GM19328 (cell line): ENCODE measurements around the gene SRSF7.
"Not testable (repeated sequence)": the region's sequence is repeated elsewhere in the genome, so short reads cannot be mapped to it uniquely, and the experiment has no call there.

Source experiments
- ATAC-seq: cut with Tn5 transposase; IDR thresholded peaks from one replicate; pipeline ENCODE4 v1.9.1; 2021; ENCODE audit warnings: mild to moderate bottlenecking, moderate library complexity; ENCODE audit not compliant: unreplicated experiment

Gene SRSF7

DNA sequence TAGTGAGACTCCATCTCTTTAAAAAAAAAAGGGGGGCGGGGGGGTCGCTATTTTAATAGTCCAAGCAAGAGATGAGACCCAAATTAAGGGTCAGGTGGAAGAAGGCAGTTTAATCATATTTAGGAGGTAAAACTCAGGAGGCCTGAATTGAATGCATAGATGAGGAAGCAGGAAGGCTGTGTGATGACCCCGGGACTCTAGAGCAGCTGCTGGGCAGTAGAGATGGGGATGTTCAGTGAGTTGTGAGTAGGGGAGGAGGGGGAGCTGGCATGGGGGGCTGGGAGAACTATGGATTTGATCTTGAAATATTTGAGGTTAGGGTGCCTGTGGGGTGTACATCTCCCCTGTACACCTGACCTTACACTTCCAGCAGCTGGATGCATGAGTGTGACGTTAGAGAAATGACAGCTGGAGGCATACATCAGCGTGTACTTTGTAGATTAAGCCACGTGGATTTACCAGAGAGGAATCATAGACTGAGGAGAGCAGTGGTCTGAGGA, 44.3 kb downstream of the SRSF7 start:
- no peak for ATAC-seq

DNA sequence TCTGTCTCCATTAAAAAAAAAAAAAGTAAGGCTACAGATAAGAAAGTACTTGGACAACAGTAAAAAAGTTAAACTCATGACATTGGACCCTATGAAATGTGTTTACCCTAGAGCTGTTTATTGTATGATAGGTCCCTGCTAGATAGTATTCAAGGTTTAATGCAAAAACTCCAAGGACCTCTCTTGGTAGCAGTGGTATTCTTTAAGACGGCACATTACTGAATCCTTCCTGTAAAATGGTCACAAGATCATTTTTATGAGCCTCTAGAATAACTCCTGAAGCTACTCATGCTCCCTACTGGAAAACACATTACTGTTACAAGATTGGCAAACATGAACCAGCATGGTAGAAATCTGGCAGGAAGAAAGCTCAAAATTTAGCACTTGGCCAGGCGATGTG, 46.5 kb downstream of the SRSF7 start:
- no peak for ATAC-seq

- ATAC-seq = not testable (repeated sequence)
Measured at GRCh38 chr2:38703336-38703735, 47.8 kb downstream of the SRSF7 start.

DNA sequence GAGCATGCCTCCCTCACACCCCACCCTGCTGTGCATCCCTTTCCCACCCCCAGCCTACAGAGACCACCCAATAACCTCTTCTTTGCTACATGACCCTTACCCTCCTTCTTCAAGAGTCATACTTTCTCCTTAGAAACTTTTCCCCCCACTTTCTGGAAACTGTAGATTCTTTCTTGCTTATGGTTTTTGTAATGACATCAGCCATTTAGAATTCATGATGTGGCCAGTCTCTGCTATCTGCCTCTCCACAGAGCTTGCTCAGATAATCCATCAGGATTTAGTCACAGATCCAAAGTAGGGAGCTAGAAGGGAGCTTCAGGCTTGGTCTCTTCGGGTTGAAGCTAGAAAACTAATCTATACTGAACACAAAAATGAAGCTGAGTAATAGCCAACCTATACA, 48.7 kb downstream of the SRSF7 start:
- ATAC-seq = no peak

- ATAC-seq = no peak
Measured at GRCh38 chr2:38701542-38701941, 49.6 kb downstream of the SRSF7 start.

DNA sequence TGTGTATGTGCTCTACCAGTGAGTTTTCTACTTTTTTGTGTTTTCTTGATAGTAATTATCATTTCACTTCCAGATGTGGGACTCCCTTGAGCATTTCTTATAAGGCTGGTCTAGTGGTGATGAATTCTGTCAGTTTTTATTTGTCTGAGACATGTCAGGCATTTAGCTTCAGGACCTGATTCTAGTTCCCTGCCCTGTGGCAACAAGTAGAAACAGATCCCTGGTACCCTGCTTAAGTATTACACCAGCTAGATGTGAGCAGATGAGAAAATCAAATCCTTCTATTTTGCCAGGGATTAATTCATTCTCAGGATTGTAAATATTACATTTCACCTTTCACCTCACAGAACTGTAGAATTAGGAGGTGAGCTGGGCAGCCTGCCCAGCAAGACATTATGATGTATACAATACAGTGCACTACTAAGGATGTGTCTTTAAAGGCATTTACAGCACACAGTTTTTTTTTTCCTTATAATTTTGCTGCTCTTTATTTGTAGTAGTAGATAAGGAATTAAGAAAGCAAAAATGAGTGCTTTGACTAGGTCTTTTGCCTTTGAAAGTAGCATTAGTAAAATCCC, 50.2 kb downstream of the SRSF7 start:
- ATAC-seq = no peak

GRCh38 chr2:38700113-38700785, 50.9 kb downstream of the SRSF7 start:
- no peak for ATAC-seq

DNA sequence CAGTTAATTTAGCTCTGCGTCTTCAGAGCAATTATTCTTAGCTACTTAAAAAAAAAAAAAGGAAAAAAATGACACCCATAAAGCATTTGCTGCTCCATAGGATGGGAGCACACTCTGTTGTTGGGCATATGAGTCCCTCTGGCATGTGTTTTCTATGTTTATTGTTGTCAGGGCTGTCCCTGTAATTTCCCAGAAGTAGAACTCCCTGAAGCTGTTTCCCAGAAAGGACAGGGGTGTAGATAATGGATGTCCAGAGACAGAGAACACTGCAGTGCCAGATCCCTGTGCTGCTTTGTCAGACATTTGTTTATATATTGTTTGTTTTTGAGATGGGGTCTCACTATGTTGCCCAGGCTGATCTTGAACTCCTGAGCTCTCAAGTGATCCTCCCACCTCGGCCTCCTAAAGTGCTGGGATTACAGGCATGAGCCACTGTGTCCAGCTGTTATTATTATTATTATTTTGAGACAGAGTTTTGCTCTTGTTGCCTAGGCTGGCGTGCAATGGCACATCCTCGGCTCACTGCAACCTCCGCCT, 52.6 kb downstream of the SRSF7 start:
- ATAC-seq = no peak

- ATAC-seq = no peak
Measured at GRCh38 chr2:38697116-38697840, 53.9 kb downstream of the SRSF7 start.
